A673 (cell line): ENCODE data around the gene NUP210L. TPM values are rescaled to one million over a fixed set of nuclear protein-coding genes. Genes with fewer than 3 reads are reported as not detected.
A peak's percentile ranks its signal among the peaks of the same experiment; 100 is the strongest.
"Not testable (repeated sequence)": the region's sequence is repeated elsewhere in the genome, so short reads cannot be mapped to it uniquely, and the experiment has no call there.

Experiments
- BruUV-seq: library from RNA; stranded (reverse); fragments of 400-500 nt; replicated peaks from 2 replicates; lab custom pipeline; 2021; lab: Mats Ljungman, UMichigan
- CTCF ChIA-PET: fragments of 300-600 bp; sonication (Branson Sonifier 250); formaldehyde crosslinking; loops from one replicate; lab custom pipeline; 2022; ENCODE audit warnings: antibody characterized with exemption; lab: Charles Lee
- POLR2A ChIA-PET: fragments of 300-600 bp; sonication (Branson Sonifier 250); formaldehyde crosslinking; loops from one replicate; lab custom pipeline; 2022; ENCODE audit warnings: antibody characterized with exemption; ENCODE audit not compliant: low non-redundant PET; lab: Charles Lee
- DNase-seq: peaks from one replicate; pipeline ENCODE4 v3.0.0-alpha.2; 2015; ENCODE audit warnings: low spot score
- H3K27ac ChIP-seq: fragments of 200-600 bp; sonication (generic); 2 replicates; pipeline ENCODE4 v1.5.1; 2016; ENCODE audit warnings: mixed run types, low read depth, mild to moderate bottlenecking, mixed read lengths, antibody characterized with exemption, low read length; ENCODE audit not compliant: poor library complexity, severe bottlenecking
- H3K27me3 ChIP-seq: fragments of 200-600 bp; sonication (generic); replicated peaks from 2 replicates; pipeline ENCODE4 v1.6.1; 2017; ENCODE audit warnings: mixed run types, low read depth, mild to moderate bottlenecking, mixed read lengths, antibody characterized with exemption, low read length; ENCODE audit not compliant: insufficient read depth, poor library complexity
- H3K36me3 ChIP-seq: fragments of 200-600 bp; sonication (generic); 2 replicates; pipeline ENCODE4 v1.6.1; 2016; ENCODE audit warnings: mixed run types, mild to moderate bottlenecking, mixed read lengths, antibody characterized with exemption, low read length; ENCODE audit not compliant: insufficient read depth, poor library complexity, severe bottlenecking
- H3K4me1 ChIP-seq: fragments of 200-600 bp; sonication (generic); 2 replicates; pipeline ENCODE4 v1.6.1; 2017; ENCODE audit warnings: mixed run types, mild to moderate bottlenecking, mixed read lengths, antibody characterized with exemption, low read length; ENCODE audit not compliant: insufficient read depth, poor library complexity, severe bottlenecking
- H3K4me3 ChIP-seq: fragments of 200-600 bp; sonication (generic); 2 replicates; pipeline ENCODE4 v1.5.1; 2016; ENCODE audit warnings: low read depth, mixed run types, mild to moderate bottlenecking, mixed read lengths, low read length; ENCODE audit not compliant: poor library complexity, severe bottlenecking
- H3K9me3 ChIP-seq: fragments of 200-600 bp; sonication (generic); 2 replicates; pipeline ENCODE4 v1.6.1; 2016; ENCODE audit warnings: mixed run types, low read depth, mild to moderate bottlenecking, mixed read lengths, antibody characterized with exemption, low read length; ENCODE audit not compliant: poor library complexity, severe bottlenecking
- EZH2 ChIP-seq: fragments of 200-600 bp; sonication (generic); IDR thresholded peaks from 2 replicates; pipeline ENCODE4 v1.6.1; 2017; ENCODE audit warnings: borderline replicate concordance, low read depth, mild to moderate bottlenecking, mixed read lengths, antibody characterized with exemption, low read length; ENCODE audit not compliant: poor library complexity, severe bottlenecking
- intact Hi-C: fragments of 100-400 bp; cut with micrococcal nuclease; formaldehyde crosslinking; loops from one replicate; pipeline ENCODE4 v1.10.0; 2022; ENCODE audit not compliant: unreplicated experiment
- total RNA-seq: library from RNA; stranded (reverse); gene quantifications from 2 replicates; pipeline ENCODE4 v1.2.3, GENCODE V29; 2021
- TF ChIP-seq, protein P1 (sequence below): fragments of 300-800, 200-600 bp; sonication (generic); conservative IDR thresholded peaks from 2 replicates; pipeline ENCODE4 v1.5.1; 2017; ENCODE audit warnings: low read depth, mild to moderate bottlenecking, antibody characterized with exemption, low read length, moderate library complexity, mixed read lengths

Gene NUP210L
- total RNA-seq, 1 experiment from 2014 or later, result 0.04 TPM

DNA sequence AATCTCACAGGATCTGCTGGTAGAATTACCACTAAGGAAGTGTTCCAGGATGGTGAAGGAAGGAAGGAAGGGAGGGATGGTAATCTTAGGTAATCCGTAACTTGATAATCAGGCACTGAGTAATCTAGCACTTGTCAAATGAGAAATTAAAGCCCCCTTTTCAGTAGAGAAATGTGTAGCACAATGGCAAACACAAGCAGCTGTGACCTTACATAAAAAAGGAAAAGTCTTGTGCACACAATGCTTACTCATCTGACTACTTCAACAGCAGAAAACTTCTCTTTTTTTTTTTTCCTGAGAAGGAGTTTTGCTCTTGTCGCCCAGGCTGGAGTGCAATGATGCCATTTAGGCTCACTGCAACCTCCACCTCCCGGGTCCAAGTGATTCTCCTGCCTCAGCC is 6.1 kb downstream of the NUP210L start:
- no peaks in the 10 kb centered on the region for H3K9me3 ChIP-seq
- no peak overlapping the region for H3K27ac ChIP-seq
- no peaks in the 10 kb centered on the region for H3K36me3 ChIP-seq
- TF ChIP-seq, protein P1, sequence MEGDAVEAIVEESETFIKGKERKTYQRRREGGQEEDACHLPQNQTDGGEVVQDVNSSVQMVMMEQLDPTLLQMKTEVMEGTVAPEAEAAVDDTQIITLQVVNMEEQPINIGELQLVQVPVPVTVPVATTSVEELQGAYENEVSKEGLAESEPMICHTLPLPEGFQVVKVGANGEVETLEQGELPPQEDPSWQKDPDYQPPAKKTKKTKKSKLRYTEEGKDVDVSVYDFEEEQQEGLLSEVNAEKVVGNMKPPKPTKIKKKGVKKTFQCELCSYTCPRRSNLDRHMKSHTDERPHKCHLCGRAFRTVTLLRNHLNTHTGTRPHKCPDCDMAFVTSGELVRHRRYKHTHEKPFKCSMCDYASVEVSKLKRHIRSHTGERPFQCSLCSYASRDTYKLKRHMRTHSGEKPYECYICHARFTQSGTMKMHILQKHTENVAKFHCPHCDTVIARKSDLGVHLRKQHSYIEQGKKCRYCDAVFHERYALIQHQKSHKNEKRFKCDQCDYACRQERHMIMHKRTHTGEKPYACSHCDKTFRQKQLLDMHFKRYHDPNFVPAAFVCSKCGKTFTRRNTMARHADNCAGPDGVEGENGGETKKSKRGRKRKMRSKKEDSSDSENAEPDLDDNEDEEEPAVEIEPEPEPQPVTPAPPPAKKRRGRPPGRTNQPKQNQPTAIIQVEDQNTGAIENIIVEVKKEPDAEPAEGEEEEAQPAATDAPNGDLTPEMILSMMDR, result no peak
- no peak for TF ChIP-seq EZH2
- H3K4me1 ChIP-seq, result no peaks in the 10 kb centered on the region
- intact Hi-C loops, result no loop called here
- BruUV-seq, result no TSS peak
- ChIA-PET POLR2A (no interaction called here), CTCF (no interaction called here)
- DNase-seq, result no peak
- H3K4me3 ChIP-seq, result no peak overlapping the region
- H3K27me3 ChIP-seq, result no peaks in the 10 kb centered on the region

DNA sequence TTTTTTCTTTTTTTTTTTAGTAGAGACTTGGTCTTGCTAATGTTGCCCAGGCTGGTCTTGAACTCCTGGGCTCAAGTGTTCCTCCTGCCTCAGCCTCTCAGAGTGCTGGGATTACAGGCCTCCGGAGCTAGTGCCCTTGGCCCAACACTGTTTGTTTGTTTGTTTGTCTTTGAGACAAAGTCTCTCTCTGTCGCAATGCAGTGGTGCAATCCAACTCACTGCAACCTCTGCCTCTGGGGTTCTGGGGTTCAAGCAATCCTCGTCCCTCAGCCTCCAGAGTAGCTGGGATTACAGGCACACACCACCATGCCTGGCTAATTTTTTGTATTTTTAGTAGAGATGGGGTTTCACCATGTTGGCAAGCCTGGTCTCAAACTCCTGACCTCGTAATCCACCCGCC is 7.4 kb downstream of the NUP210L start:
- DNase-seq, H3K27ac ChIP-seq, CTCF ChIA-PET, H3K4me1 ChIP-seq, H3K36me3 ChIP-seq, BruUV-seq, H3K9me3 ChIP-seq, H3K4me3 ChIP-seq, POLR2A ChIA-PET, intact Hi-C loops, H3K27me3 ChIP-seq: not testable (repeated sequence)

DNA sequence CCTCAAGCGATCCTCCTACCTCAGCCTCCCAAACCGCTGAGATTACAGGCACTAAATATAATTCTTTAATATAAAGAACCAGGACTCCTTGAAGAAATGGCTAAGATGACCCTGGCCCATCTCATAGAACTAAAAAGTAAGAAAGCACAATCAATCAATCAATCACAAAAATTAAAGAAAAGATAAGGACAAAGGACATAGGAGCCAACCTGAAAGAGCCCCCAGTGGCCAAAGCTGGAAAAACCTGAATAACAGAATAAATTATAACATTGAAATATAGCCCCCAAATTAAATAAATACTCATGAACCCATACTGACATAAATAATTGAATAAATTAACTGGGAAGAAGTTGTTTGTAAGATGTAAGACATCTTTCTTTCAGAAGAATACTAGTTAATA is 8.9 kb downstream of the NUP210L start:
- ChIA-PET CTCF (no interaction called here), POLR2A (interaction anchor here (0.6 kb wide), 1 partner anchor 33 kb away, joined by 6 read pairs; no protein-coding TSS in a partner anchor)
- intact Hi-C loops, result no loop called here
- no peak for TF ChIP-seq EZH2
- TF ChIP-seq, protein P1, result peak; percentile 59
- no peaks in the 10 kb centered on the region for H3K27me3 ChIP-seq
- no peak for DNase-seq
- no peak overlapping the region for H3K4me3 ChIP-seq
- H3K9me3 ChIP-seq, result no peaks in the 10 kb centered on the region
- BruUV-seq, result no TSS peak
- H3K27ac ChIP-seq, result no peak overlapping the region
- H3K36me3 ChIP-seq, result no peaks in the 10 kb centered on the region
- H3K4me1 ChIP-seq, result no peaks in the 10 kb centered on the region

DNA sequence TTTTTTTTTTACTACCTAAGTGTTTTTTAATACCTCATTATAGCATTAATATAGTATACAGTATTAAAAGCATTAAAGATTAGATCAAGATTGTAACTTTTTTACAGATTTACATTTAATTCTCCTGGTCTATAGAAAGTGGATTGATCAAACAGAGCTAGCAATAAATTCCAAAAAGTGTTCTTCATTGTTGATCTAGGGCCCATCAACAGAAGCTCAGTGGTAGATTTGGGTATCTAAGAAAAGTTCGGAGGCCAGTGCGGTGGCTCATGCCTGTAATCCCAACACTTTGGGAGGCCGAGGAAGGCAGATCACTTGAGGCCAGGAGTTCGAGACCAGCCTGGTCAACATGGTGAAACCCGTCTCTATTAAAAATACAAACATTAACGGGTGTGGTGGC is 12.5 kb downstream of the NUP210L start:
- intact Hi-C loops, result no loop called here
- H3K27ac ChIP-seq, result no peak overlapping the region
- BruUV-seq, result no TSS peak
- H3K9me3 ChIP-seq, result no peaks in the 10 kb centered on the region
- H3K4me1 ChIP-seq, result no peaks in the 10 kb centered on the region
- no peak overlapping the region for H3K4me3 ChIP-seq
- POLR2A ChIA-PET, result no interaction called here
- DNase-seq, result no peak
- no peak for TF ChIP-seq EZH2
- TF ChIP-seq, protein P1, result no peak
- H3K36me3 ChIP-seq, result no peaks in the 10 kb centered on the region
- CTCF ChIA-PET, result no interaction called here
- no peaks in the 10 kb centered on the region for H3K27me3 ChIP-seq
